ENCODE data around the gene RAD51B.
"Not testable (repeated sequence)": the region's sequence is repeated elsewhere in the genome, so short reads cannot be mapped to it uniquely, and the experiment has no call there.

Gene RAD51B

GRCh38 chr14:68749487-68750475, 930.2 kb downstream of the RAD51B start:
- DNase-seq (ENCODE audit: low read depth): no peak

- no peak for DNase-seq (ENCODE audit: low read depth)
Measured at GRCh38 chr14:68752271-68753006, 932.9 kb downstream of the RAD51B start.

- peak; percentile 30 for DNase-seq (ENCODE audit: low read depth)
Measured at GRCh38 chr14:68753690-68754089, 934.1 kb downstream of the RAD51B start.

- no peak for DNase-seq (ENCODE audit: low read depth)
Measured at GRCh38 chr14:68755016-68755353, 935.4 kb downstream of the RAD51B start.

- no peak for DNase-seq (ENCODE audit: low read depth)
Measured at GRCh38 chr14:68756000-68756481, 936.5 kb downstream of the RAD51B start.

- no peak for DNase-seq (ENCODE audit: low read depth)
Measured at GRCh38 chr14:68756734-68757133, 937.2 kb downstream of the RAD51B start.

- DNase-seq (ENCODE audit: low read depth): no peak
Measured at GRCh38 chr14:68757618-68758081, 938.1 kb downstream of the RAD51B start.

- DNase-seq (ENCODE audit: low read depth): no peak
Measured at GRCh38 chr14:68758301-68758700, 938.7 kb downstream of the RAD51B start.

GRCh38 chr14:68759017-68759560, 939.5 kb downstream of the RAD51B start:
- DNase-seq (ENCODE audit: low read depth): no peak

- DNase-seq (ENCODE audit: low read depth): no peak
Measured at GRCh38 chr14:68759937-68760336, 940.4 kb downstream of the RAD51B start.

GRCh38 chr14:68760761-68761160, 941.2 kb downstream of the RAD51B start:
- DNase-seq (ENCODE audit: low read depth): no peak

- no peak for DNase-seq (ENCODE audit: low read depth)
Measured at GRCh38 chr14:68761391-68761790, 941.8 kb downstream of the RAD51B start.

GRCh38 chr14:68762953-68763764, 943.6 kb downstream of the RAD51B start:
- no peak for DNase-seq (ENCODE audit: low read depth)

- DNase-seq (ENCODE audit: low read depth): not testable (repeated sequence)
Measured at GRCh38 chr14:68763843-68764242, 944.3 kb downstream of the RAD51B start.

- no peak for DNase-seq (ENCODE audit: low read depth)
Measured at GRCh38 chr14:68766299-68767247, 947.0 kb downstream of the RAD51B start.

GRCh38 chr14:68767248-68767645, 947.7 kb downstream of the RAD51B start:
- no peak for DNase-seq (ENCODE audit: low read depth)

- no peak for DNase-seq (ENCODE audit: low read depth)
Measured at GRCh38 chr14:68768316-68768715, 948.7 kb downstream of the RAD51B start.

GRCh38 chr14:68770051-68770450, 950.5 kb downstream of the RAD51B start:
- no peak for DNase-seq (ENCODE audit: low read depth)

- DNase-seq (ENCODE audit: low read depth): no peak
Measured at GRCh38 chr14:68770553-68771286, 951.1 kb downstream of the RAD51B start.

GRCh38 chr14:68771631-68772030, 952.1 kb downstream of the RAD51B start:
- DNase-seq (ENCODE audit: low read depth): no peak

Data from HS-5 (cell line).